CD14-positive monocyte (primary cell): Measurements from ENCODE around the gene PTRH1. TPM values are rescaled to one million over a fixed set of nuclear protein-coding genes. Genes with fewer than 3 reads are reported as not detected.

Experiments used
- DNase-seq, 3 donors: peaks; one replicate each; pipeline ENCODE4 v3.0.0-alpha.2; 2011 to 2022
- H2AFZ ChIP-seq: 2 replicates; pipeline ENCODE4 v1.6.0; 2012; ENCODE audit warnings: mild to moderate bottlenecking, low read depth, low read length, inconsistent platforms; ENCODE audit not compliant: insufficient read depth, poor library complexity, severe bottlenecking
- H3K27ac ChIP-seq, 2 donors: 1 replicate in 1 of 2; 2 replicates in 1 of 2; pipeline ENCODE4 v1.5.1; 2012 to 2013; ENCODE audit warnings: low read length in 2 of 2, control low read depth in 1 of 2, inconsistent platforms in 1 of 2, low read depth in 1 of 2, mild to moderate bottlenecking in 1 of 2
- H3K27me3 ChIP-seq, 2 donors: one replicate each; pipeline versions ENCODE4 v1.6.0 to v1.6.1; 2011 to 2013; ENCODE audit warnings: low read length in 2 of 2; ENCODE audit not compliant: control insufficient read depth in 2 of 2, insufficient read depth in 2 of 2
- H3K36me3 ChIP-seq, 2 donors: replicated peaks in 1 of 2; 1 replicate in 1 of 2; 2 replicates in 1 of 2; pipeline versions ENCODE4 v1.5.1 to v1.6.1; 2012 to 2013; ENCODE audit warnings: low read length in 2 of 2, control low read depth in 1 of 2, inconsistent platforms in 1 of 2, mild to moderate bottlenecking in 1 of 2; ENCODE audit not compliant: insufficient read depth in 2 of 2, control insufficient read depth in 1 of 2
- H3K4me1 ChIP-seq, 2 donors: 1 replicate in 1 of 2; 2 replicates in 1 of 2; pipeline versions ENCODE4 v1.5.1 to v1.6.1; 2012 to 2013; ENCODE audit warnings: low read length in 2 of 2, control low read depth in 1 of 2, inconsistent platforms in 1 of 2, mild to moderate bottlenecking in 1 of 2, moderate library complexity in 1 of 2; ENCODE audit not compliant: insufficient read depth in 2 of 2, control insufficient read depth in 1 of 2
- H3K4me2 ChIP-seq: replicated peaks from 2 replicates; pipeline ENCODE3; 2012; ENCODE audit warnings: low read length, moderate library complexity, mild to moderate bottlenecking; ENCODE audit not compliant: poor library complexity, severe bottlenecking; ENCODE audit errors: extremely low read depth
- H3K4me3 ChIP-seq, 3 experiments: fragments of 200-600 bp in 1 of 3; sonication (generic) in 1 of 3; replicated peaks in 1 of 3; 1 replicate in 2 of 3; 2 replicates in 1 of 3; pipeline ENCODE4 v1.5.1; 2011 to 2013; ENCODE audit warnings: low read length in 3 of 3, mild to moderate bottlenecking in 3 of 3, control low read depth in 2 of 3, low read depth in 2 of 3, inconsistent platforms in 1 of 3, moderate library complexity in 1 of 3
- H3K79me2 ChIP-seq: 2 replicates; pipeline ENCODE4 v1.6.0; 2012; ENCODE audit warnings: mild to moderate bottlenecking, control low read depth, inconsistent platforms, low read length, moderate library complexity; ENCODE audit not compliant: insufficient read depth
- H3K9ac ChIP-seq: 2 replicates; pipeline ENCODE4 v1.6.0; 2017; ENCODE audit warnings: low read length, mild to moderate bottlenecking; ENCODE audit not compliant: insufficient read depth, poor library complexity, severe bottlenecking
- H3K9me3 ChIP-seq, 2 donors: replicated peaks in 1 of 2; 1 replicate in 1 of 2; 2 replicates in 1 of 2; pipeline versions ENCODE4 v1.5.1 to v1.6.1; 2012 to 2013; ENCODE audit warnings: low read length in 2 of 2, control low read depth in 1 of 2; ENCODE audit not compliant: control insufficient read depth in 1 of 2, insufficient read depth in 1 of 2
- H4K20me1 ChIP-seq: 2 replicates; pipeline ENCODE4 v1.6.0; 2012; ENCODE audit warnings: mild to moderate bottlenecking, low read length, control low read depth, moderate library complexity; ENCODE audit not compliant: insufficient read depth
- H3K27ac Mint-ChIP-seq, 7 donors: one replicate each; pipeline ENCODE4 v1.8.0; 2020; ENCODE audit warnings: mild to moderate bottlenecking in 7 of 7, mixed read lengths in 7 of 7, moderate library complexity in 6 of 7, inconsistent platforms in 2 of 7
- H3K27me3 Mint-ChIP-seq, 3 donors: one replicate each; pipeline ENCODE4 v1.8.0; 2021 to 2022; ENCODE audit warnings: low read depth in 3 of 3, mild to moderate bottlenecking in 3 of 3, mixed read lengths in 3 of 3, moderate library complexity in 3 of 3, inconsistent platforms in 1 of 3
- H3K36me3 Mint-ChIP-seq, 2 donors: one replicate each; pipeline ENCODE4 v1.8.0; 2020; ENCODE audit warnings: mixed read lengths in 2 of 2, inconsistent platforms in 1 of 2, mild to moderate bottlenecking in 1 of 2
- H3K4me1 Mint-ChIP-seq: one replicate; pipeline ENCODE4 v1.8.0; 2020; ENCODE audit warnings: mild to moderate bottlenecking, mixed read lengths
- H3K4me3 Mint-ChIP-seq, 2 donors: one replicate each; pipeline ENCODE4 v1.8.0; 2020; ENCODE audit warnings: mild to moderate bottlenecking in 2 of 2, mixed read lengths in 2 of 2, moderate library complexity in 1 of 2
- H3K9me3 Mint-ChIP-seq, 7 donors: one replicate each; pipeline ENCODE4 v1.8.0; 2020 to 2022; ENCODE audit warnings: mixed read lengths in 7 of 7, mild to moderate bottlenecking in 6 of 7, moderate library complexity in 6 of 7, inconsistent platforms in 2 of 7
- CTCF ChIP-seq: fragments of 200-600 bp; IDR thresholded peaks from one replicate; pipeline ENCODE4 v1.8.0; 2022; ENCODE audit warnings: antibody characterized with exemption, mild to moderate bottlenecking
- WGBS: methylation state at CpG from one replicate; pipeline ENCODE4 v1.1.5; 2013; ENCODE audit warnings: missing lambda C conversion rate; ENCODE audit not compliant: insufficient coverage; 5-methylcytosine and 5-hydroxymethylcytosine counted together
- intact Hi-C, 2 donors: fragments of 100-400 bp; cut with micrococcal nuclease; formaldehyde crosslinking; loops; one replicate each; pipeline versions ENCODE4 v1.15.0 to v1.15.1; 2023
- polyA plus RNA-seq, 3 donors: library from polyadenylated mRNA; depleted of rRNA in 1 of 3; unstranded in 2 of 3; stranded (reverse) in 1 of 3; fragments of 300-500 nt in 2 of 3; fragments of >200 nt in 1 of 3; fragmentation: Illumina TruSeq in 2 of 3; gene quantifications; 1 replicate in 2 of 3; 2 replicates in 1 of 3; pipeline ENCODE4 v1.2.3, GENCODE V29; 2012 to 2021

The PTRH1 gene
- polyA plus RNA-seq, 3 donors: 6.9 to 19.9 (median 19.5) TPM

GRCh38 chr9:127728808-127729207 lies 13.3 kb upstream of the PTRH1 start:
- Histone ChIP-seq H3K27me3 (no peaks in the 10 kb centered on the region), H4K20me1 (peaks cover 30% of the 10 kb centered on the region), H2AFZ (no peak overlapping the region), H3K9ac (no peak overlapping the region), H3K27ac (no peak overlapping the region), H3K79me2 (no peaks in the 10 kb centered on the region), H3K36me3 (peaks cover 16 to 32% of the 10 kb centered on the region in 2 donors), H3K4me3 (no peak overlapping the region), H3K9me3 (no peaks in the 10 kb centered on the region), H3K4me2 (no peak overlapping the region), H3K4me1 (peaks cover 9 to 13% of the 10 kb centered on the region in 2 donors)
- intact Hi-C loops: loop anchor here in 1 of 2 donors (10.0 kb wide), 1 partner anchor 114 kb away; the partner anchor contains the start of gene STXBP1
- 94% methylated on average over 6 of the region's 8 CpGs for WGBS
- TF ChIP-seq CTCF: no peak
- no peak overlapping the region for H3K27ac Mint-ChIP-seq
- no peak overlapping the region for H3K4me3 Mint-ChIP-seq
- H3K9me3 Mint-ChIP-seq: no peaks in the 10 kb centered on the region
- peaks cover 16 to 32% of the 10 kb centered on the region in 2 donors for H3K36me3 Mint-ChIP-seq
- H3K4me1 Mint-ChIP-seq: peaks cover 4% of the 10 kb centered on the region
- peaks cover 2 to 5% (median 3%) of the 10 kb centered on the region in 3 donors for H3K27me3 Mint-ChIP-seq
- DNase-seq: no peak

- Histone ChIP-seq H3K27me3 (no peaks in the 10 kb centered on the region), H3K79me2 (no peaks in the 10 kb centered on the region), H2AFZ (no peak overlapping the region), H3K27ac (no peak overlapping the region), H3K4me3 (no peak overlapping the region), H3K4me2 (no peak overlapping the region), H3K4me1 (peaks cover 3 to 5% of the 10 kb centered on the region in 2 donors), H4K20me1 (peaks cover 10% of the 10 kb centered on the region), H3K9ac (no peak overlapping the region), H3K36me3 (peaks cover 6 to 16% of the 10 kb centered on the region in 2 donors), H3K9me3 (no peaks in the 10 kb centered on the region)
- WGBS: 90% methylated on average over 8 of the region's 8 CpGs
- Mint-ChIP-seq H3K36me3 (peaks cover 7 to 18% of the 10 kb centered on the region in 2 donors), H3K27me3 (peaks cover 2 to 5% (median 5%) of the 10 kb centered on the region in 3 donors), H3K4me1 (no peaks in the 10 kb centered on the region), H3K4me3 (no peak overlapping the region), H3K9me3 (no peaks in the 10 kb centered on the region), H3K27ac (peak overlapping the region in 1 of 7 donors; percentile 40)
- no peak for DNase-seq
- no peak for TF ChIP-seq CTCF
- intact Hi-C loops: loop anchor here in 1 of 2 donors (10.0 kb wide), 1 partner anchor 112 kb away; the partner anchor contains the start of gene STXBP1
Measured at GRCh38 chr9:127726871-127727270, 11.4 kb upstream of the PTRH1 start.
